Astrocyte (in vitro differentiated cells and primary cell): ENCODE data around the gene CELF1. TPM values are rescaled to one million over a fixed set of nuclear protein-coding genes. Genes with fewer than 3 reads are reported as not detected.

Source experiments
- DNase-seq: peaks from one replicate; pipeline ENCODE4 v3.0.0-alpha.2; 2010; ENCODE audit warnings: low read depth
- FAIRE-seq: peaks from 2 replicates; lab custom pipeline; 2011; peaks lifted over from hg19 to GRCh38; lab: Jason Lieb, UNC
- H2AFZ ChIP-seq: 2 replicates; pipeline ENCODE4 v1.6.0; 2012; ENCODE audit warnings: low read depth, low read length, inconsistent platforms
- H3K27ac ChIP-seq: 2 replicates; pipeline ENCODE4 v1.5.1; 2011; ENCODE audit warnings: low read depth, low read length, inconsistent platforms
- H3K27me3 ChIP-seq: 2 replicates; pipeline ENCODE4 v1.6.0; 2011; ENCODE audit warnings: low read length, inconsistent platforms; ENCODE audit not compliant: insufficient read depth
- H3K36me3 ChIP-seq: 2 replicates; pipeline ENCODE4 v1.5.1; 2011; ENCODE audit warnings: low read length, inconsistent platforms; ENCODE audit not compliant: insufficient read depth
- H3K4me1 ChIP-seq: 2 replicates; pipeline ENCODE4 v1.5.1; 2011; ENCODE audit warnings: low read length, inconsistent platforms; ENCODE audit not compliant: insufficient read depth
- H3K4me2 ChIP-seq: 2 replicates; pipeline ENCODE4 v1.6.0; 2012; ENCODE audit warnings: low read length, inconsistent platforms
- H3K4me3 ChIP-seq: 2 replicates; pipeline ENCODE4 v1.5.1; 2011; ENCODE audit warnings: low read depth, mild to moderate bottlenecking, low read length, inconsistent platforms; ENCODE audit not compliant: insufficient read depth
- H3K79me2 ChIP-seq: 2 replicates; pipeline ENCODE4 v1.6.0; 2012; ENCODE audit warnings: mild to moderate bottlenecking, low read length, inconsistent platforms; ENCODE audit not compliant: insufficient read depth
- H3K9ac ChIP-seq: 2 replicates; pipeline ENCODE4 v1.6.0; 2012; ENCODE audit warnings: mild to moderate bottlenecking, low read length, inconsistent platforms
- H3K9me3 ChIP-seq: 2 replicates; pipeline ENCODE4 v1.5.1; 2012; ENCODE audit warnings: low read depth, mild to moderate bottlenecking, low read length, inconsistent platforms; ENCODE audit not compliant: insufficient read depth
- H4K20me1 ChIP-seq: 2 replicates; pipeline ENCODE4 v1.6.0; 2012; ENCODE audit warnings: low read length, inconsistent platforms; ENCODE audit not compliant: insufficient read depth
- H3K27ac Mint-ChIP-seq: one replicate; pipeline ENCODE4 v1.8.0; 2021; ENCODE audit warnings: mild to moderate bottlenecking, mixed read lengths; ENCODE audit not compliant: unreplicated experiment
- H3K27me3 Mint-ChIP-seq: one replicate; pipeline ENCODE4 v1.8.0; 2021; ENCODE audit warnings: low read depth, mixed read lengths; ENCODE audit not compliant: unreplicated experiment
- H3K36me3 Mint-ChIP-seq: one replicate; pipeline ENCODE4 v1.8.0; 2021; ENCODE audit warnings: low read depth, mixed read lengths; ENCODE audit not compliant: unreplicated experiment
- H3K4me1 Mint-ChIP-seq: one replicate; pipeline ENCODE4 v1.8.0; 2021; ENCODE audit warnings: low read depth, mixed read lengths; ENCODE audit not compliant: unreplicated experiment
- H3K4me3 Mint-ChIP-seq: one replicate; pipeline ENCODE4 v1.8.0; 2021; ENCODE audit warnings: mild to moderate bottlenecking, moderate library complexity, mixed read lengths; ENCODE audit not compliant: unreplicated experiment
- H3K9me3 Mint-ChIP-seq: one replicate; pipeline ENCODE4 v1.8.0; 2021; ENCODE audit warnings: mild to moderate bottlenecking, mixed read lengths; ENCODE audit not compliant: unreplicated experiment
- EZH2 ChIP-seq: IDR thresholded peaks from 2 replicates; pipeline ENCODE4 v1.6.1; 2012; ENCODE audit warnings: mild to moderate bottlenecking, low read length, inconsistent platforms; ENCODE audit not compliant: insufficient read depth
- total RNA-seq: library from RNA; stranded (reverse); gene quantifications from 2 replicates; pipeline ENCODE4 v1.2.1, GENCODE V29; 2021
- TF ChIP-seq, protein P1 (sequence below): IDR thresholded peaks from 2 replicates; pipeline ENCODE4 v1.5.1; 2011; ENCODE audit warnings: low read depth, mild to moderate bottlenecking, inconsistent platforms, low read length, moderate library complexity; ENCODE audit not compliant: insufficient read depth

Gene CELF1
- total RNA-seq, 1 donor from 2014 or later = 101 TPM

DNA sequence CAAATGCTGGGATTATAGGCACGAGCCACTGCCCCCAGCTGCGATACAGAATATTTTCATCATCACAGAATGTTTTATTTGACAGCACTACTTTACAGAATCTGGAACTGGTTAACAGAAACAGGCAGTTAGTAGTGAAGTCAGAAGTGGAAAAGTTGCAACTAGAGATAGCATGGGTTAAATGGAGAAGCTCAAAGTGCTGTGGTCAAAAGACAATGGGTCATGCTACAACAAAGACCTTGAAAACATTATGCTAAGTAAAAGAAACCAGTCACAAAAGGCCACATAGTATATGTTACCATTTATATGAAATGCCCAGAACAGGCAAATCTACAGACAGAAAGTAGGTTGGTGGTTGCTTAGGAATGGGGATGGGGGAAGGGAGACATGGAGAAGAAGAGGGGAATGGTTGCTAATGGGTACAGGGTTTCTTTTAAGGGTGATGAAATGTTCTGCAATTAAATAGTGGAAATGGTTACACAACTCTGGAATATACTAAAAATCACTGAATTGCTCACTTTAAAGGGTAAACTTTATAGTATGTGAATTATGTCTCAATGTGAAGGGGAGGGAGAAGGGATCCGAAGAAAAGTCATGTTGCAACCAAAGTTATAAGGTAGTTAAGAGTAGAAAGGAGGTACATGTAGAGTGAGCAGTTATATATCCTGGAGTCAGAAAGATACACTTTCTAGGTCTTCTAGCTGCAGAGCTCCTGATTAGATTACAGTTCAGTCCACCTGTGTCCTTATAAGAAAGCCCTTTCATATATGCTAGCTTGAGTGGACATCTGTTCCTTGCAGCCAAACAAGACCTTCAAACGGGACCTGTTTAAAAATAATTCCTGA lies 57.7 kb downstream of the CELF1 start:
- no peaks in the 10 kb centered on the region for H3K9me3 ChIP-seq
- TF ChIP-seq EZH2 = no peak
- TF ChIP-seq, protein P1, sequence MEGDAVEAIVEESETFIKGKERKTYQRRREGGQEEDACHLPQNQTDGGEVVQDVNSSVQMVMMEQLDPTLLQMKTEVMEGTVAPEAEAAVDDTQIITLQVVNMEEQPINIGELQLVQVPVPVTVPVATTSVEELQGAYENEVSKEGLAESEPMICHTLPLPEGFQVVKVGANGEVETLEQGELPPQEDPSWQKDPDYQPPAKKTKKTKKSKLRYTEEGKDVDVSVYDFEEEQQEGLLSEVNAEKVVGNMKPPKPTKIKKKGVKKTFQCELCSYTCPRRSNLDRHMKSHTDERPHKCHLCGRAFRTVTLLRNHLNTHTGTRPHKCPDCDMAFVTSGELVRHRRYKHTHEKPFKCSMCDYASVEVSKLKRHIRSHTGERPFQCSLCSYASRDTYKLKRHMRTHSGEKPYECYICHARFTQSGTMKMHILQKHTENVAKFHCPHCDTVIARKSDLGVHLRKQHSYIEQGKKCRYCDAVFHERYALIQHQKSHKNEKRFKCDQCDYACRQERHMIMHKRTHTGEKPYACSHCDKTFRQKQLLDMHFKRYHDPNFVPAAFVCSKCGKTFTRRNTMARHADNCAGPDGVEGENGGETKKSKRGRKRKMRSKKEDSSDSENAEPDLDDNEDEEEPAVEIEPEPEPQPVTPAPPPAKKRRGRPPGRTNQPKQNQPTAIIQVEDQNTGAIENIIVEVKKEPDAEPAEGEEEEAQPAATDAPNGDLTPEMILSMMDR = no peak
- no peak overlapping the region for H3K27ac ChIP-seq
- peaks cover 94% of the 10 kb centered on the region for H3K79me2 ChIP-seq
- Mint-ChIP-seq H3K4me3 (no peak overlapping the region), H3K9me3 (no peaks in the 10 kb centered on the region), H3K27me3 (no peaks in the 10 kb centered on the region), H3K27ac (no peak overlapping the region), H3K36me3 (peaks cover 8% of the 10 kb centered on the region), H3K4me1 (peaks cover 25% of the 10 kb centered on the region)
- H2AFZ ChIP-seq = no peak overlapping the region
- H3K36me3 ChIP-seq = peaks cover 4% of the 10 kb centered on the region
- no peak for FAIRE-seq
- peaks cover 82% of the 10 kb centered on the region for H4K20me1 ChIP-seq
- H3K4me1 ChIP-seq = no peaks in the 10 kb centered on the region
- DNase-seq = no peak
- no peaks in the 10 kb centered on the region for H3K27me3 ChIP-seq
- no peak overlapping the region for H3K9ac ChIP-seq
- no peak overlapping the region for H3K4me2 ChIP-seq
- no peak overlapping the region for H3K4me3 ChIP-seq

DNA sequence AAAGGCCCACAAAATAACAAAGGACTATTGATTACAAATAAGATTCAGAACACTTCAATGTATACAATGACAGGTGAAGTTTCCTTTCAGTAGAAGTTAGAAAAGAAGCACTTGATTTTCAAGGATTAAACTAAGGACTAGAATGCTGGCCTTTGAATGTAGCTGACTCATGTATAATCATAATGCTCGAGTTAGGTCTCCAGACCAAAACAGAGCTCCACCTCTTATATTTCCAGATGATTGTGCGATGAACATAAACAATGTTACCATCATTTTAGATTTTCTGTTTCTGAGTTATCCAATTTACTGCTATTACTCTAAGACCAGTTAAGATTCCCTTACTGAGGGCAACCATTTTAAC lies 63.6 kb downstream of the CELF1 start:
- Histone ChIP-seq H3K9ac (no peak overlapping the region), H3K4me3 (no peak overlapping the region), H3K27ac (no peak overlapping the region), H3K79me2 (peaks cover 52% of the 10 kb centered on the region), H3K9me3 (no peaks in the 10 kb centered on the region), H4K20me1 (peaks cover 51% of the 10 kb centered on the region), H3K27me3 (no peaks in the 10 kb centered on the region), H3K4me2 (no peak overlapping the region), H3K36me3 (peaks cover 27% of the 10 kb centered on the region), H2AFZ (no peak overlapping the region), H3K4me1 (no peaks in the 10 kb centered on the region)
- H3K9me3 Mint-ChIP-seq = no peaks in the 10 kb centered on the region
- FAIRE-seq (no peak), DNase-seq (peak; percentile 37)
- H3K27me3 Mint-ChIP-seq = no peaks in the 10 kb centered on the region
- H3K36me3 Mint-ChIP-seq = peaks cover 15% of the 10 kb centered on the region
- H3K4me3 Mint-ChIP-seq = no peak overlapping the region
- H3K27ac Mint-ChIP-seq = no peak overlapping the region
- TF ChIP-seq, protein P1 = no peak
- TF ChIP-seq EZH2 = no peak
- H3K4me1 Mint-ChIP-seq = peaks cover 16% of the 10 kb centered on the region
